ENCODE measurements around the gene PCID2. TPM values are rescaled to one million over a fixed set of nuclear protein-coding genes. Genes with fewer than 3 reads are reported as not detected.

Gene PCID2
- total RNA-seq, 1 experiment from 2014 or later = 63.4 TPM

- ChIA-PET CTCF (interaction anchor here (1.3 kb wide), 1 partner anchor 9 kb away, joined by 3 read pairs; no protein-coding TSS in a partner anchor), POLR2A (interaction anchor here (1.7 kb wide), 1 partner anchor 25 kb away, joined by 4 read pairs; the partner anchor contains the start of genes CUL4A and PCID2)
- H3K4me3 Mint-ChIP-seq (ENCODE audit: unreplicated experiment) = no peak overlapping the region
- no peak overlapping the region for H3K27ac Mint-ChIP-seq (ENCODE audit: low read depth, unreplicated experiment)
- DNase-seq (ENCODE audit: unreplicated experiment) = no peak
- H3K4me1 Mint-ChIP-seq (ENCODE audit: insufficient read depth, unreplicated experiment) = peaks cover 8% of the 10 kb centered on the region
- intact Hi-C loops (cut with micrococcal nuclease) = no loop called here
- H3K36me3 Mint-ChIP-seq (ENCODE audit: insufficient read depth, unreplicated experiment) = peaks cover 81% of the 10 kb centered on the region
- no peak for TF ChIP-seq CTCF (IDR thresholded peaks at IDR 0.05; ENCODE audit: unreplicated experiment)
- H3K9me3 Mint-ChIP-seq (ENCODE audit: unreplicated experiment) = no peaks in the 10 kb centered on the region
- BruUV-seq (replicated peaks) = no TSS peak
- no peaks in the 10 kb centered on the region for H3K27me3 Mint-ChIP-seq (ENCODE audit: insufficient read depth, unreplicated experiment)
Observed at GRCh38 chr13:113183450-113184129, 24.9 kb downstream of the PCID2 start.

- Mint-ChIP-seq H3K27ac (ENCODE audit: low read depth, unreplicated experiment) (no peak overlapping the region), H3K4me3 (ENCODE audit: unreplicated experiment) (no peak overlapping the region), H3K36me3 (ENCODE audit: insufficient read depth, unreplicated experiment) (peaks cover 77% of the 10 kb centered on the region), H3K9me3 (ENCODE audit: unreplicated experiment) (no peaks in the 10 kb centered on the region), H3K27me3 (ENCODE audit: insufficient read depth, unreplicated experiment) (no peaks in the 10 kb centered on the region), H3K4me1 (ENCODE audit: insufficient read depth, unreplicated experiment) (peaks cover 2% of the 10 kb centered on the region)
- BruUV-seq (replicated peaks) = no TSS peak
- no peak for DNase-seq (ENCODE audit: unreplicated experiment)
- CTCF ChIA-PET = no interaction called here
- no peak for TF ChIP-seq CTCF (IDR thresholded peaks at IDR 0.05; ENCODE audit: unreplicated experiment)
- POLR2A ChIA-PET = interaction anchor here (0.7 to 1.7 kb wide), 2 partner anchors 27 to 1208 kb away, joined by 3 to 4 read pairs; partner anchors contain the start of genes CUL4A and PCID2
- intact Hi-C loops (cut with micrococcal nuclease) = no loop called here
Observed at GRCh38 chr13:113182046-113182445, 26.4 kb downstream of the PCID2 start.

- no peaks in the 10 kb centered on the region for H3K9me3 Mint-ChIP-seq (ENCODE audit: unreplicated experiment)
- H3K27ac Mint-ChIP-seq (ENCODE audit: low read depth, unreplicated experiment) = no peak overlapping the region
- DNase-seq (ENCODE audit: unreplicated experiment) = no peak
- ChIA-PET CTCF (interaction anchor here (0.6 to 0.9 kb wide), 2 partner anchors 13 to 214 kb away, joined by 3 to 4 read pairs; no protein-coding TSS in a partner anchor), POLR2A (interaction anchor here (1.6 to 2.1 kb wide), 2 partner anchors 7 to 10 kb away, joined by 4 to 7 read pairs; no protein-coding TSS in a partner anchor)
- no peaks in the 10 kb centered on the region for H3K27me3 Mint-ChIP-seq (ENCODE audit: insufficient read depth, unreplicated experiment)
- H3K4me3 Mint-ChIP-seq (ENCODE audit: unreplicated experiment) = no peak overlapping the region
- BruUV-seq (replicated peaks) = no TSS peak
- peaks cover 78% of the 10 kb centered on the region for H3K36me3 Mint-ChIP-seq (ENCODE audit: insufficient read depth, unreplicated experiment)
- no peak for TF ChIP-seq CTCF (IDR thresholded peaks at IDR 0.05; ENCODE audit: unreplicated experiment)
- intact Hi-C loops (cut with micrococcal nuclease) = no loop called here
- H3K4me1 Mint-ChIP-seq (ENCODE audit: insufficient read depth, unreplicated experiment) = no peaks in the 10 kb centered on the region
Observed at GRCh38 chr13:113179374-113180230, 28.9 kb downstream of the PCID2 start.

DNA sequence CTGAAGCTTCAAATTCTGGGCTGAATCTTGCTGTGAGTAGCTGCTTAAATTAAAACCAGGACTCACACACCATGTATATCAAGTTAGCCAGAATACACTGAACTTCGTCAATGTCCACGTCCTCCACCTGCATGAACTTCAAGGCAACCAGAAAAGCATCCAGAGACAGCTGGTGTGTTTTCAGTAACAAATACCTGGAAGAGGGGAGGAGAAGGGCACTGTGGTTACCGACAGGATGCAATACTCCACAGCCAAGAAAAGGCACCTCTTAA is 29.6 kb downstream of the PCID2 start:
- peaks cover 81% of the 10 kb centered on the region for H3K36me3 Mint-ChIP-seq (ENCODE audit: insufficient read depth, unreplicated experiment)
- DNase-seq (ENCODE audit: unreplicated experiment) = no peak
- intact Hi-C loops (cut with micrococcal nuclease) = no loop called here
- H3K9me3 Mint-ChIP-seq (ENCODE audit: unreplicated experiment) = no peaks in the 10 kb centered on the region
- BruUV-seq (replicated peaks) = no TSS peak
- ChIA-PET POLR2A (interaction anchor here (1.6 to 2.1 kb wide), 2 partner anchors 8 to 10 kb away, joined by 4 to 7 read pairs; no protein-coding TSS in a partner anchor), CTCF (interaction anchor here (0.6 to 0.9 kb wide), 2 partner anchors 43 to 215 kb away, joined by 3 to 6 read pairs; no protein-coding TSS in a partner anchor)
- H3K27me3 Mint-ChIP-seq (ENCODE audit: insufficient read depth, unreplicated experiment) = no peaks in the 10 kb centered on the region
- no peak overlapping the region for H3K27ac Mint-ChIP-seq (ENCODE audit: low read depth, unreplicated experiment)
- no peaks in the 10 kb centered on the region for H3K4me1 Mint-ChIP-seq (ENCODE audit: insufficient read depth, unreplicated experiment)
- H3K4me3 Mint-ChIP-seq (ENCODE audit: unreplicated experiment) = no peak overlapping the region
- no peak for TF ChIP-seq CTCF (IDR thresholded peaks at IDR 0.05; ENCODE audit: unreplicated experiment)

All from MCF 10A (cell line).